CD4-positive, alpha-beta T cell treated with Interleukin-15 for 1 hour (primary cell): ENCODE data around the gene CLRN3.
A peak's percentile ranks its signal among the peaks of the same experiment; 100 is the strongest.

ENCODE experiments used
- DNase-seq: peaks from one replicate; pipeline ENCODE4 v3.0.0-alpha.2; 2020

CLRN3 gene

DNA sequence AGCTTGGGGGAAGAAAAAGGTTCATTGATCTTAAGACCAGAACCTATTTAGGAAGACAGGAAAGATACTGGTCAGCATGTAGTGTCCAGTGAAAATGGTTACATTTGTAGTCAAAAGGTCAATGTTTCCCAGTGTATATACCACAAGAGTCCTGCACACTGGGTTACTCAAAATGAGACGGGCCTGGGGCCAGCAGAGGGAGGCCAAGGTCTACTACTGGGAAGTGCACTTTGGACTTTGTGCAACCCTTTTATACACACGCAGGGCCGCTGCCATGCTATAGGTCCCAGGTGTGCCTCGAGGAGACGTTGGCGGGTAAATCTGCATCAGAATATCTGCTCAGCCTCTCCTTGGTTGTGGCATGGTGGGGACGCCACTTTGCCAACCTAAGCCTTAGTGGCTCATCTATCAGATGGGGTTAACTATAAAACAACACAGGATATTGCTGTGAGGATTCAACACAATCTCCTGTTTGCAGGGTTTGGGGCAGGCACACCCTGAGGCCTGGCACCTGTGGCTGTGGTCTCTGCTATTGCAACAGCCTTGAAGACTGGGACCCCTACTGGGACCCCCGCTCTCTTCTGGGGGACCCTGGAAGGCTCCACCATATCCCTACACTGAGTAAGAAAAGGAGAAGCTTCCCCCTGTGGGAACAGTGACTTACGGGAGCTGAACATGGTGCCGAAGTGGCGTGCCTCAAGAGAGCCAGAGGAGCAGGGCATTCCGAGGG is 19.7 kb downstream of the CLRN3 start:
- DNase-seq = no peak

DNA sequence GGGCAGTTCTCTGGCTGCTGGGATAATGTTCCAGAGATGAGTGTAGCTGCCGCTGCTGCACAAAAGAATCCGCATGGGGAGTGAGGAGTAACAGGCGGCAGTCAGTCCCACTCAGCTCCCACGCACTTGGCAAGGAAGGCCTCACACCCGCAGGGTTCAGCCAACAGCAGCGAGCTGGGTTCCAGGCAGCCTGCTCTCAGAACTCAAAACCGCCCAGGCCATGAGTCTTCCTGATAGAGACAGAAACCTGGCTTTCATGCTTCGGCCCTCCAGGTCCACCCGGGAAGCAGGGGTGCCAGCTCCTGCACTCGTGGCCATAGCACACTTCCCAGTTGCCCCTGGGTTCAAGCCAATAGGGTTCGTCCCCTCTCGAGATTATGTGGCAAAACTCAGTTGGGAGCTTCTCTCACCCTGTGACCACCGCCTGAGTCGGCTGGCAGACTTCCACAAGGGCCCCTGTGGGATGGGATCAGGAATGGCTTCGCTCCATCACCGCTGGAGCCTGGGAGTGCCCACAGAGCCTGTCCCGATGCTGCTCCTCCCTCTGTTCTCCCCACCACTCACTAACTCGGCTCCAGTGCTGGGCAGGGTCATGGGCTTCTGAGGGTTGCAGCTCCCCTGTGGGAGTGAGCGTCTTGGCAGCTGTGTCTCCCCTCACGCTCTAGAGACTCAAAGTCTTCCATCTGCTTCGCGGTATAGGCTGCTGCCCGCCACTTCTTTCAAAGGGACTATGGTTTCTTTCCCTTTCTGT is 20.6 kb downstream of the CLRN3 start:
- no peak for DNase-seq

DNA sequence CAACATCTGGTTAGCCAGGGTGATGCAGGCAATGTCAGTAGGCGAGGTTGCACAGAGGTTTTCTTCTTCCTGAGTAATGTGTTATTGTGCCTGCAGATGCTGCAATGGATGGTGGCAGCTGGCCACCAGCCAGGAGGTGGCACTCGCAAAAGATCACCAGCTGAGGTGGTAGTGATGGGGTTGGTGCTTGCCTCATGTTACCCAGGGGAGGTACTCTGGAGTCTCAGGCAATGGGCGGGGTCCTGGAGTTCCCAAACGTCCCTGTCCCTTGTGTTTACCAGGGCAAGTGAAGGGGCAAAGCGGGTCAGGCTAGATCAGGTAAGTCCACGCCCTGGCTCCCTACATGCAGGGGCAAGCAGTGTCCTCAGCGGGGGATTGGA is 21.1 kb downstream of the CLRN3 start:
- DNase-seq = no peak

DNA sequence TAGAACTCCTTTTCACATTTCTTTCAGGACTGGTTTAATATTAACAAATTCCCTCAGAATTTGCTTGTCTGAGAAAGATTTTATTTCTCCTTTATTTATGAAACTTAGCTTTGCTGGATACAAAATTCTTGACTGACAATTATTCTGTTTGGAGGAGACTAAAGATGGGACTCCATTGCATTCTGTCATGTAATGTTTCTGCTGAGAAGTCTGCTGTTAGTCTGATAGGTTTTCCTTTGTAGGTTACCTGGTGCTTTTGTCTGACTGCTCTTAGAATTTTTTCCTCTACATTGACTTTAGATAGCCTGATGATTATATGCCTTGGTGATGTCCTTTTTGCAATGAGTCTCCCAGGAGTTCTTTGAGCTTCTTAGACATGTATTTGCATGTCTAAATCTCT is 23.4 kb downstream of the CLRN3 start:
- no peak for DNase-seq

DNA sequence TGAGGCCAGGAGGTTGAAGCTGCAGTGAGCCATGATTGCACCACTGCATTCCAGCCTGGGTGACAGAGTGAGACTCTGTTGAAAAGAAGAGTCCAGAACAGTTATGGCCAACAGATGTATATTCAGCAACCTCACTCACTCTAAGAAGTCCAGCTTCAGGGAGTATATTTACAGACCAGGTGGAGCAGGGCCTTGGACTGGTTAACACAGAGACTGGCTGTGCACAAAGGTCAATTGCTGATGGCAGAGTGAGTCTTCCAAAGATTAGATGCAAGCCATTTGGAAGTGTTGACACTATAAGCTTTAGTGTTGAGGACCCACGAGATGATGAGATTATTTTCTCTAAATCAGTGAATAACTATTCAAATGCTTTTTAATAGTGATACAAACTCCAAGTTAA is 24.9 kb downstream of the CLRN3 start:
- DNase-seq = no peak

DNA sequence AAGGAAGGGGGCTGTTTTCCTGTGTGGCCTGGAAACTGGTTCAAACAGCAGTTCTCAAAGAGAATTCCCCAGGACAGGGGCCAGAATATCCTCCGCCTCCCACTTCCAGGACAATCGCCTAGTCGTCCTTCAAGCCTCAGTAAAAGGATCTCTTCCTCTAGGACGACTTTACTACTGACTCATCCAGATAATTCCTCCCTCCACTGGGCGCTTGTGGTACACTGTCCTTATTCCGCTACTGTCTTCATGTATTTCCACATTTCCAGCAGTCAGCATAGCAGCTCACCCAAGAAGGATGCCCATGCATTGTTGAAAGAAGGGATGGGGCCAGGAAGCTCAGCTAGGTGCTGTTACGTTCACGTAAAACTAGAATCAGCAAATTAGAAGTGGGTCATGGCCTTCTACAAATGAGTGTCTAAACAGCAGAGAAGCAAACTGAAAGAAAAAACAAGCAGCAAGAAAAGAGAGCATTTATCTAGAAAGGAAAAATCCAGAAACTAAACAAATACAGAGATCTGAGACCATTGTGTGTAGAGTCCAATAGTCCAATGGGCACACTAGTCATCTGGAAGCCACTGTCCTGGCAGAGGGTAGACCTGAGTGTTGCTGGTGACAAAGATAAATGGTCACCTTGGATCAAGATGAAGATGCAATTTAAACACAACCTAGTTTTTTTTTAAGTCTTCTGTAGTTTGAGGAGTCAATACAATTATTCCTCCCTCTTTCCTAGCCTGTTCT is 26.3 kb downstream of the CLRN3 start:
- DNase-seq = no peak

DNA sequence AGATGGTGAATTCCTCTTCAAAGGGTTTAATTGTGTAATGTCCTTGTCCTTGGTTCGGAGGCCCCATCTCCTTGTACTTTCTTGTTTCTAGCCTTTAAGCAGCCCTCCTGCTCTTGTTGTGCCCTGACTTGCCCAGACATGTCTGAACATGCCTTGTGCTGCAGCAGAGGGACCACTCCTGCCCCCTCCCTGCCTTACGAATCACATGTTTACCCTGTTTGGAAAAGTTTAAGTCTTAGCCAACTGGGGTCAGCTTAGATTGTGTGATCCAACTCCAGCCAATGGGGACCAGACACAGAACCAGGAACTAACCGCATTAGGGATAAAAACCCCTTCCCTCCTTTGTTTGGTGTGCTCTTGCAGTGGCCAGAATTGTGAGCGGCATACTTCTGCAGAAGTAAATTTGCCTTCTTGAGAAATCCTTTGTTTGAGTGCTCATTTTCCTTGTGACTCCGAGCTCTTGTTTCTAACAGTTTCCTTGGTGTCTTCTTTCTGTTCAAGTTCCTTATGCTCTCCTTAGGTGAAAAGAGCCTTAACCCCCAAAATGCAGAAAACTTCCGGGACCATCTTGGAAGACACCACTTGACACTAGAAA is 29.4 kb downstream of the CLRN3 start:
- no peak for DNase-seq

DNA sequence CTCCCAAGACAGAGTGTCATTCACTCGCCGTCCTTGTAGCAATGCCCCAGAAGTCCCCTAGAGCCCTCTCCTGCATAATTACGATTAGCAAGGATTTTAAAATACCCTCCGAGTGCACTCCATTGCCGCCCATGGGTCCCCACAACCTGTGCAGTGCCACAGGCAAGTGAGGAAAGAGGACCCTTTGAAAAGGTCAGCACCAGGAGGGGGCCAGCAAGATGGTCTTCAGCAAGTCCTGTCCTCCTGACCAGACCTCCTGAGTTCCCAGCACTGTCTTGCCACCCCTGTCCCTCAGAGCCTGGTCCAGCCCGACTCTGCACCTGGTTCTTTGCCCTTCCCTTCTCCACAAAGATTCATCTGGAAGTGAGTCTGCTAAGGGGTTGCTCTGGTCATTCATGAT is 32.1 kb downstream of the CLRN3 start:
- DNase-seq = no peak

DNA sequence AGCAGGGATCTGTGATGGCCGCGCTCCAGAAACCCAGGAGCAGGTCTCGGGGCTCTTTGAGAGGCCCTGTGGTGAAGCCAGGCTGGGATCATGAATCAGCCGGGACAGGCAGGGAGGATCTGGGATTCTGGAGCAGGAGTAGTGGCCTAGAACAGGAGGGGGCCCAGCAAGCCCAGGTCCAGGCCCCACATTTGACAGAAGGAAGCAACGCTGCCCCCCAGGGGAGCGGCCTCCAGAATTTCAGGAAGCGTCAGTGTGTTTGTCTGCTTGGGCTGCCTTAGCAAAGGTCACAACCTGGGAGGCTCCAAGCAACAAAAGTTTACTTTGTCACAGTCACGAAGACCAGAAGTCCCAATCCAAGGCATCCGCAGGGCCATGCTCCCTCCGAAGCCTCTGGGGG is 36.8 kb downstream of the CLRN3 start:
- DNase-seq = no peak

DNA sequence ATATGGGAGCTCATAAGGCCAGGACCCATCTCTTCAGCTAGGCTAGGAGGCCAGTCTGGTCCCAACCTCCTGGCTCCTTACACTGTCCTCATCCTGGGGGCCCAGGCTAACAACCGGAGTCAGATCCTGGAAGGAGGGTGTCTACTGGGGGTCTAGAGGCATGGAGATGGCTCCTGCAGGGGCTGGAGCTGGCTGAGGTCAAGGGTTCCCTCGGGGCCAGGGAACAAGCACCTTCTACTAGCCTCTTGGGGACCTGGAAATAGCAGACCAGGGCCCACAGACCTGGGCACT is 37.2 kb downstream of the CLRN3 start:
- no peak for DNase-seq

DNA sequence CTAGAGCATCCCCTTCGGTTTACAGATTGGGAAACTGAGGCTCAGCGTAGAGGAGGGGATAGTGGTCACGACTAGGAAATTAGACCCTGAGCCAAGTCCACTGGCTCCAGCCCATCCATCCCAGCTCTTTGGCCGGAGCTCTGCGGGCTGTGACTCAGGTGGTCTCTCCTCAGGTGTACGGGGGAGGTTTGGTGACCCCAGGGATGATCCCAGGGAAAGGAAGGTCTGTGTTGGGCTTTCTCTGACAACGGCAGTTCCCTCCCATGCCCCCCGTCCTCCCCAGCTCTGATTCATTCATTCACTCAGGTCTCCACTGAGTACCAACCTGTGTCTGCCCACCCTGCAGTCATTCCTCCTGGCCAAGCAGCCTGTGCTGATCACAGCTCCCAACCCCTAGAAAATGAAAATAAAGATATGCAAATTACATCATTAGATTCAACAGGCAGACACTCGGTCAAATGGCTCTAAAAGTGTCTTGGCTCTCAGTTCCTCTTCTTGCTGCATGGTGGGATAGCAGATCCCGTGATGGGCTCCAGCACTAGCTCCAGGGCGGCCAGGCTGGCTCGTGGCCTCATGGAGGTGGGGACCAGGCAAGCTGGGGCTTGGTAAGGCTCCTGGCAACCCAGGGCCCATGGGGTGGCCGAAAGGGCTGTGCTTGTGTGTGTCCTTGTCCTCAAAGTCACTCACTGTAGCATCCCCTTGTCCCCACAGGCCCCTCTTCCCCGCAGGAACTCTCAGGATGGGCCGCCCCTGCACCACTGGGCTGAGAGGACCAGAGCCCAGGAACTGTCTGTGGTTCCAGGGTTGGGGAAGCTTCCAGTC is 37.8 kb downstream of the CLRN3 start:
- DNase-seq = no peak

DNA sequence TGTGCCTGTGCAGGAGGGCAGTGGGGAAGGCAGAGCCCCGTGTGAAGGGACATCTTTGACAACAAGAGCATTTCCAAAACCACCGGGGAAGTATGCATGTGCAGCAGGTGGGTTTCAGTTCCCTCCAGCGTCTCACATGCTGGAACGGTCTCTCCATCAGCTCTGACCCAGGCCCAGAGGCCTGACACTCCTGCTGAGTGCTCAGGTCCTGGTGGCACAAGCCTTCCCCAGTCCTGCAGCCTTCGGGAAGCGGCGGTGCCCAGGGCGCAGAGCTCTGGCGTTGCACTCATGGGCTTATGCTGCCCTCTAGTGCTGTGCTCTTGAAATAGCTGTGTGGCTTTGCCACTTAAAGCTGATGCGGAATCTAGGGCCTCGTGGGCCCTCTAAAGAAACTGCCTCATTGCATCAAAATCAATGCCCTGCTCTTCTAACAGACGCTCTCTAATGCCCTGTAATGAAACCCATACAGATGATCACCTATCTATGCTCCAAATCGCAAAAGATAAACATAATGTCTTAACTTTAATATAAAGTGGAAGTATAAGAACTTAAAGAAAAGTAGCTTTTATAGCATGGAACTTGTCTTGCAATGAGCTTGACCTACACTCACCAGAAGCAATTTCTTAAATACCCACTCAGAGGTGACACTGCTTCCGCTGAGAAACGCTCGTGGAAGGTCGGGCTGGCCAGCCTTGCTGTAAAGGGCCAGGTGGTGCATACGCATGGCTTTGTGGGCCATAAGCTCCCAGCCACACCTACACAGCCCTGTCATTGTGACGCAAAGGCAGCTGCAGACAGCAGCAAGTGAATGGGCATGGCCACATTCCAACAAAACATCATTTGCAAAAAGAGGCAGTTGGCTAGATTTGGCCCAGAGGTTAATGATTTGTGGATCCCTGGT is 38.6 kb downstream of the CLRN3 start:
- DNase-seq = peak; percentile 49

DNA sequence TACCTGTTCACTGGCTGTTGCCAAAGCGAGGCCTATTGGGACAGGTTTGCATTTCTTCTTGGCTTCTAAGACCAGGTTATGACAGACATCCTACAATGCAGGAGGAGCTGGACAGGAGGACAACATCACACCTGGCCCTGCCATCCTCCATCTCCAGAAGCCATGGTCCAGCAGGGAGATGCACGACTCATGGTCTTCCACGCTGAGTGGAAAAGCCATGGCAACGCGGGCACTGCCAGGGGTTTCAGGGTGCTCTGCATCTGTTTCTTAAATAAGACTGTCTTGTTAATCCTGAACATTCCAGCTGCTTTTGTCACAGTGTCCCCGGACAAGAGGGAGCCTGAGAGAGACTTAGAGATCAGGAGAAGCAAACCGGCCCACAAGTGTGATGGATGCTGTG is 40.3 kb downstream of the CLRN3 start:
- DNase-seq = no peak

DNA sequence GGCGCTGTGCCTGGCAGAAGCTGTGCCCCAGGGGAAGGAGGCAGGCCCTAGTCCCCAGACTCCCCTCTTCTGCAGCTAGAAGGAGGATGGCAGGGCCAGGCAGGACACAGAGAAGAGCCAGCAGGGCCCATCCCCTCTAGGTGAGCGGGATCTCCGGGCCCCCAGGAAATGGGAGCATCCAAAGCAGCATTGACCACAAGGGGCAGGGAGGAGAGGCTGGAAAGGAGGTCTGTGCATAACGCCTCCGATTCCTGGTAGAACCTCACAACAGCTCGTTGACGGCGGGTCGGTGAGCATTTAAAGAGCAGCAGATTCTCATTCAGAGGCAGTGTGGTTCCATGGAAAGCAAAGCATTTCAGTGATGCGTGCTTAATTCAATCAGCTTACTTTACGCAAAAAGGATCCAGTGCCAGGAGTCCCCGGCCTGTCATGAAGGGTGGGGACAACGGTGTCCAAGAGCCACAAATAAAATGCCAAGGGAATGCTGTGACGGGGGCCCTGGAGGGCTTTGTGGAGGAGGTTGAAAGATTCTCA is 41.0 kb downstream of the CLRN3 start:
- DNase-seq = no peak

DNA sequence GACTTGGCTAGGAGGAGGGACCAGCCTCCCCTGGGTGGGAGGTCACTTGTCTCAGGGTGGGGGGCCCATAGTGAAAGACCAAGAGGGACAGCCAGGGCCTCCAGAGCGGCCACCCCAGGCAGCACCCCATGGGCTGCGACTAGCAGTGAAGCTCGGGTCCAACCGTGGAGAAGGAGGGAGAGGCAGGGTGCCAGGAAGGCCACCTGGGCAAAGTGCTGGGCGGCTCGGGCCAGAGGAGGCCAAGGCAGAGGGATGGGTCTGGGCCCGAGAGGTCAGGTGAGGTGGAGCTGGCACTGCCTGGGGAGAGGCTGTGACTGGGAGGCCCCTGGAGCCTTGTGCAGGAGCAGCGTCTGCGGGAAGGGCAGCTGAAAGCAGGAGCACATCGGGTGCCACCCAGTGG is 41.8 kb downstream of the CLRN3 start:
- DNase-seq = no peak

DNA sequence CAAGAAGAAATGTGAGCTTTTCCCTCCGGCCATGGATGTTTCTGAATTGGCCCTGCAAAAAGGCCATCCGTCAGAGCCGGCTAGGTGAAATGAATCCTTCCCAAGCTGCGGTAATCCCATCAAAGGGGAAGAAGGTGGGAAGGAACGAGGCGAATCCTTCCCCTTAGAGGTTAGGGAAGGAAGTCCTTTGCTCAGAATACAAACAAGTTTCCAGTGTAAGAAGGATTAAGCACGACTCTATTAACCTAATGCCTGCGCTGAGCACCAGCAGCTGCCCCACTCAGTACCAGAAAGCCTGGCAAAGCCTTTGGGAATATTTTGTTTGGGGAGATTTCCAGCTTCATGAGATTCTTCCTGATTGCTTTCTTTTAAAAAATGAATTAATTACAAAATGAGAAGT is 42.8 kb downstream of the CLRN3 start:
- DNase-seq = no peak

DNA sequence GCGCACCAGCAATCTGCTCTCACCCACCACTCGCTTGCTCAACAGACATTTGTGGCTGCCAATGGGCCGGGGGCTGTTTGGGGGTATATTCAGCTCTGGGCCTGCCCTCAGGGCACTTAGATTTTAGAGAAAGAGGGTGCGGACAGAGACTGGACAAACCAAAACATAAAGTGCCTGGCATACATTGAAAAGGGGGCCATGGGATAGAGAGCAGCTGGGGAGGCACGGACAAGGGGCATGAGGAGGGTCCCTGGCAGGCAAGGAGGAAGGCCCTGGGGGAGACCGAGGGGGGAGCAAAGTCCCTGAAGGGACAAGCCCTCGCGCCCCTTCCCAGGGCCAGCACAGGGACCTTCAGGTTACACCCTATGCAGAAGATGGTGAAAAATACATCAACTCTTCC is 43.5 kb downstream of the CLRN3 start:
- DNase-seq = no peak

DNA sequence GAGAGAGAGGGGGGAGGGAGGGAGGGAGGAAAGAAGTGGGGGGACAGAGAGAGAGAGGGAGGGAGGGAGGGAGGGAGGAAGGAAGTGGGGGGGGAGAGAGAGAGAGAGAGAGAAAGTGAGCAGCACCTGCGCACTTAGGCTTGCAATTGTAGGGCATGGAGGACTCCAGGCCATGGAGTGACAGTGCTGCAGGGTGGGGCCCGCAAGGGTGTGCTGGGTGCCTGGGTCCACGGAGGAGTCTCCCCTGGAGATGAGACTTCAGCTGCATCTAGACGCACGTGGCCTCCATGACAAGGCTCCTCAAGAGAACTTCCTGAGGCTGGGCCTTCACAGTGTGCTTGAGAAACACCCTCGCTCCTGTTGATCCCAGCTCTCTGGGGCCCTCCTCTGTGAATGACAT is 44.5 kb downstream of the CLRN3 start:
- no peak for DNase-seq

DNA sequence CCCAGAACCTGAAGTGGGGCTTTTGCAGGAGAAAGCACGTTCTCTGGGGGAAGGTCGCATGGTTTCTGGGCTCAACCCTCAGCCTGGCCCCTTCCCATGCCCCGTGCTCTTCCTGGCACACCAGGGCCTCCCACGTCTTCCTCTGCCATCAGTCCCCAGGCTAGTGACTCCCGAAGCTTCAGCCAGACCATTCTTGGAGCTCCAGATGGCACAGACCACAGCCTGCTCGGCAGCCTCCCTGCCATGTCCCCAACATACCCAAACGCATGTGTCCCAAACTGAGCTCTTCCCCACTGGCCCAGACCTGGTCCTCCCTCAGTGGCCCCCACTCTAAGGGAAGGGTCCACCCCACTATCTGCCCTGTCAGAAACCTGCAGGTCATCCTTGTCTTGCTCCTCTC is 47.0 kb downstream of the CLRN3 start:
- no peak for DNase-seq

DNA sequence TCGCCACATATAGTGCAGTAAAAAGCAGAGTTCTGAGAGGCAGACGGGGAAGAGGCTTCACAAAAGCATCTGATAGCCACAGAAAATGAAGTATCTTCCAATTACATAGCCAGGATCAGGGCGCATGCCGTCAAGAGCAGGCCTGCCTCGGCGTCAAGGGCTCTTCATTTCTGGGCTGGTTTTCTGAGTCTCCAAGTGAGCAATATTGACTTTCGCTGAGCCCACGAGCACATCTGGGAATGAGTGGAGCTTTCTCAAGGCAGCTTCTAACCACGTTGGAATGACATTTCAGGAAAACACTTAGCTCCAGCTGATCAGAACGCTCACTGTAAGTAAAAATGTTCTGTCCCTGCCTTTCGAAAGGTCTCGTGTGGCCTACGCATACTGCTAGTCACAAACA is 51.9 kb downstream of the CLRN3 start:
- no peak for DNase-seq

DNA sequence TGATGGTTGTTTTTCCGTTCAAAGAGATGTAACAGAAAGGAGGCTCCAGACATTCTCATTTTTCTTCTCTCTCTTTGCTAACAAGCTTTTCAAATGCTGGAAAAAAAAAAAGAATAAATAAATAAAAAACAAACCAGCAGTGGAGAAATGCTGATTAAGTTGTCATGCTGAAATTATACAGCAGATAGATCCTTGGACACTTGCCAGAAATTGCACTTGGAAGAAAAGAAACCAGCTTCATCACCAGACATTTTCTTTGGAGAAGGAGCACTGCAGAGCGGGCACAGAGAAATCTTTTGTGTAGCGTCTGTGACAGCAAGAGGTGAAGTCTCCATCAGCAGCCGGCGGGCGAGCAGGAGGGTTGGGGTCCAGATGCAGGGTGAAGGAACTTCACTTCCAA is 55.8 kb downstream of the CLRN3 start:
- no peak for DNase-seq

DNA sequence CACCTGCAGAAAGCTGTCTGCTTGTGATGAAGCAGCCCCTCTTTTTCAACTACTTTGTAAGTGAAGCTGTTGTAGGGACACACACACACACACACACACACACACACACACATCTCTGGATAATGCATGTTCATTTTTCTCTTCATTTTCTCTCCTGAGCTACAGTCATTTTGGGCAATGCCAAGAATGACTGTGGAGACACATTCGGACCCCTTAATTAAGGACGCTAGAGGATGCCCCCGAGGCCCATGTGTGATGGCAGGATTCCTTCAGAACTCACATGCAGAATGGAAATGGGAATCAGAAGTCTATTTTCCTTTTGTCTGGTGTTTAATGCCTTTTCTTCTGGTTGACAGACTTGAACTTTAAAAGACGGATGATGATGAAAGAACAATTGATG is 56.6 kb downstream of the CLRN3 start:
- DNase-seq = no peak
